Spleen (tissue), 13 donors: ENCODE data around the gene ENO4. TPM values are rescaled to one million over a fixed set of nuclear protein-coding genes. Genes with fewer than 3 reads are reported as not detected.
A peak's percentile ranks its signal among the peaks of the same experiment; 100 is the strongest.

ENCODE experiments used
- DNase-seq: peaks from one replicate; pipeline ENCODE4 v3.0.0-alpha.2; 2020
- H3K27ac ChIP-seq, 8 donors: fragments of 200-600 bp; sonication (generic) in 7 of 8; 1 replicate in 4 of 8; 2 replicates in 4 of 8; pipeline versions ENCODE4 v1.5.0 to v1.8.0; 2016 to 2021; ENCODE audit warnings: inconsistent platforms in 4 of 8, mild to moderate bottlenecking in 4 of 8, moderate library complexity in 1 of 8
- H3K27me3 ChIP-seq, 7 donors: fragments of 200-600 bp; sonication (generic) in 6 of 7; replicated peaks in 1 of 7; 1 replicate in 4 of 7; 2 replicates in 3 of 7; pipeline versions ENCODE4 v1.5.0 to v1.8.0; 2016 to 2021; ENCODE audit warnings: inconsistent platforms in 3 of 7, mild to moderate bottlenecking in 1 of 7
- H3K36me3 ChIP-seq, 6 donors: fragments of 200-600 bp; sonication (generic) in 5 of 6; 1 replicate in 4 of 6; 2 replicates in 2 of 6; pipeline versions ENCODE4 v1.5.0 to v1.8.0; 2016 to 2021; ENCODE audit warnings: inconsistent platforms in 2 of 6
- H3K4me1 ChIP-seq, 6 donors: fragments of 200-600 bp; sonication (generic) in 5 of 6; 1 replicate in 3 of 6; 2 replicates in 3 of 6; pipeline versions ENCODE4 v1.5.0 to v1.8.0; 2016 to 2021; ENCODE audit warnings: inconsistent platforms in 3 of 6
- H3K4me3 ChIP-seq, 8 donors: fragments of 200-600 bp; sonication (generic) in 7 of 8; 1 replicate in 4 of 8; 2 replicates in 4 of 8; pipeline versions ENCODE4 v1.5.0 to v1.8.0; 2016 to 2021; ENCODE audit warnings: inconsistent platforms in 4 of 8, mild to moderate bottlenecking in 4 of 8, moderate library complexity in 2 of 8
- H3K9me3 ChIP-seq, 8 donors: fragments of 200-600 bp; sonication (generic) in 7 of 8; 1 replicate in 4 of 8; 2 replicates in 4 of 8; pipeline versions ENCODE4 v1.5.0 to v1.8.0; 2016 to 2021; ENCODE audit warnings: inconsistent platforms in 4 of 8
- CTCF ChIP-seq, 11 experiments: fragments of 200-600 bp in 7 of 11; fragments of 450-650 bp in 4 of 11; sonication (generic) in 4 of 11; IDR thresholded peaks in 8 of 11; conservative IDR thresholded peaks in 3 of 11; 1 replicate in 7 of 11; 2 replicates in 4 of 11; pipeline versions ENCODE4 v1.4.0 to v1.8.0; 2016 to 2021; ENCODE audit warnings: antibody characterized with exemption in 11 of 11, inconsistent platforms in 4 of 11, mild to moderate bottlenecking in 1 of 11
- POLR2A ChIP-seq, 3 donors: fragments of 450-650 bp; IDR thresholded peaks; one replicate each; pipeline ENCODE4 v1.5.1; 2017; ENCODE audit warnings: antibody characterized with exemption in 3 of 3, mild to moderate bottlenecking in 1 of 3
- POLR2AphosphoS5 ChIP-seq, 3 donors: sonication (generic); formaldehyde crosslinking; IDR thresholded peaks; one replicate each; pipeline ENCODE4 v1.5.1; 2017; ENCODE audit warnings: antibody characterized with exemption in 3 of 3
- WGBS, 5 donors: extraction: QIAGEN DNeasy Blood & Tissue Kit in 3 of 5; methylation state at CpG; one replicate each; pipeline versions ENCODE4 v1.1.5 to v1.1.7; 2013 to 2018; 5-methylcytosine and 5-hydroxymethylcytosine counted together
- intact Hi-C: fragments of 100-400 bp; cut with DNase I; formaldehyde crosslinking; loops from one replicate; pipeline ENCODE4 v1.15.0; 2023; ENCODE audit warnings: low total_unique reads
- long read RNA-seq, 2 donors: transcript quantifications; one replicate each; lab custom pipeline, GENCODE V29; 2026
- polyA plus RNA-seq, 3 donors: library from polyadenylated mRNA; stranded (reverse); fragments of 200-250 nt; gene quantifications; one replicate each; pipeline ENCODE4 v1.2.1, GENCODE V29; 2013
- total RNA-seq, 7 donors: library from RNA; depleted of rRNA in 3 of 7; stranded (reverse); fragments of >200 nt in 3 of 7; fragmentation: NEBNext Ultra II Directional in 4 of 7; extraction: Animal tissue kit (Norgen Biotek cat#: 25700) in 4 of 7; gene quantifications; one replicate each; pipeline versions ENCODE4 v1.1.0 to v1.2.1, GENCODE V29; 2016 to 2021
- donor health status: healthy with polysubstance abuse.
- donor health status: DM: no; HTN: no; CAD: no; lungs with moderate emphysema.
- donor health status: DM: no; HTN: no; CAD: no.
- donor health status: Bipolar disorder and iron deficiency.
- donor health status: healthy.
- donor health status: DM: no; HTN: no; CAD: no.
- donor health status: DM: yes; HTN: yes; CAD: no.

Gene ENO4, protein sequence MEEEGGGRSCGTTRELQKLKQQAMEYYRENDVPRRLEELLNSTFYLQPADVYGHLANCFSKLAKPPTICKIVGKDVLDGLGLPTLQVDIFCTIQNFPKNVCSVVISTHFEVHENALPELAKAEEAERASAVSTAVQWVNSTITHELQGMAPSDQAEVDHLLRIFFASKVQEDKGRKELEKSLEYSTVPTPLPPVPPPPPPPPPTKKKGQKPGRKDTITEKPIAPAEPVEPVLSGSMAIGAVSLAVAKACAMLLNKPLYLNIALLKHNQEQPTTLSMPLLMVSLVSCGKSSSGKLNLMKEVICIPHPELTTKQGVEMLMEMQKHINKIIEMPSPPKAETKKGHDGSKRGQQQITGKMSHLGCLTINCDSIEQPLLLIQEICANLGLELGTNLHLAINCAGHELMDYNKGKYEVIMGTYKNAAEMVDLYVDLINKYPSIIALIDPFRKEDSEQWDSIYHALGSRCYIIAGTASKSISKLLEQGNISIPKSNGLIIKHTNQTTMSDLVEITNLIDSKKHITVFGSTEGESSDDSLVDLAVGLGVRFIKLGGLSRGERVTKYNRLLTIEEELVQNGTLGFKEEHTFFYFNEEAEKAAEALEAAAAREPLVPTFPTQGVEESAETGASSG
- total RNA-seq (not detected), polyA plus RNA-seq (under 1 TPM in 2 of 3 donors, not detected in 1; 0.03 to 0.09 TPM)
- long read RNA-seq, donor 1, partial matches to known transcripts = 5 of 5 reads
- long read RNA-seq, donor 1, other reads (novel, unspliced or antisense) = 0 of 5 reads
- long read RNA-seq, donor 2 = 0 reads

- 3 to 5% (median 4%) methylated on average over 40 to 55 of the region's 55 CpGs for WGBS, 5 donors
These were observed at the start of gene ENO4 for GRCh38 chr10:116849248-116850057. Gene ENO4 (plus strand): TSS chr10:116849499. CDS start chr10:116849567, 68 bp downstream.

DNA sequence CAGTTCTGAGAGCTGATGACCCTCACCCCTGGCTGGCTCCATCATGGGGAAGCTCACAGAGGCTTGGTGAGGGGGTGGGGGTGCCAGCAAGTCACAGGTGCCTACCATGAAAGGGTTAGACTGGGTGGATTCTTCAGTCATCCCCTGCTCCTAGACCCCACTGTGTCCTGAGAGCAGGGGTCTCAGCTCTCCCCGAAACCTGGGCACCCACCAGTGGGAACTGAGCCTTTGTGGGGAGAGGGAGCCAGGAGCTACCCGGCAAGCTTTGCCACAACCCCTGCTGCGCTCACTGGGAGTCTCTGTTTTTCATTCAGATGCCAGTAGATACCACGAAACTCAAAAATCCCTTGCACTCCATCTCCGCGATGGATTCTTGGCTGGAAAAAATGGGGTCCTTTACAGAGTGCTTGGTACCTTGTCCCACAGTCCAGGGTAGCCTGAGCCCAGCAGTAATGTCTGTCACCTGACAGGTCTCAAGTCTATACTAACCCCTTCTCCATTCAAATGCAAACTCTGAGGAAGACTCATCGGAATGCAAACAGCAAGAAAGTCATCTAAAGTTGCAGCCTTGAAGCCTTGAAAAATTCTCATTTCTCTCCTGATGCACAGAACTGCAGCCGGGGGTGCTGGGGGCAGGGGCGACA is 48.9 kb upstream of the ENO4 start:
- intact Hi-C loops = no loop called here
- Histone ChIP-seq H3K9me3 (no peaks in the 10 kb centered on the region), H3K4me3 (no peak overlapping the region), H3K27me3 (peaks cover 0 to 28% (median 0%) of the 10 kb centered on the region in 7 donors), H3K27ac (no peak overlapping the region), H3K36me3 (no peaks in the 10 kb centered on the region), H3K4me1 (no peaks in the 10 kb centered on the region)
- TF ChIP-seq CTCF (IDR thresholded peaks at IDR 0.05 in 8 of 11, conservative IDR thresholded peaks at IDR 0.05 in 3 of 11) (no peak), POLR2AphosphoS5 (IDR thresholded peaks at IDR 0.05) (no peak), POLR2A (IDR thresholded peaks at IDR 0.05) (no peak)
- WGBS, 5 donors = 77 to 90% (median 80%) methylated on average over 9 of the region's 9 CpGs
- DNase-seq = no peak

More at GRCh38 chr10:116849248-116850057, at the start of gene ENO4:
- no peaks in the 10 kb centered on the region for H3K9me3 ChIP-seq
- intact Hi-C loops = no loop called here
- no peaks in the 10 kb centered on the region for H3K36me3 ChIP-seq
- H3K4me3 ChIP-seq = peak within 1 kb of the TSS; percentile 37 to 73 (median 51)
- TF ChIP-seq POLR2AphosphoS5 (IDR thresholded peaks at IDR 0.05) = peak in 2 of 3 donors; percentile 30 to 53
- no peak for TF ChIP-seq CTCF (IDR thresholded peaks at IDR 0.05 in 8 of 11, conservative IDR thresholded peaks at IDR 0.05 in 3 of 11)
- H3K27ac ChIP-seq = peak within 1 kb of the TSS in 5 of 8 donors; percentile 46 to 84 (median 74)
- DNase-seq = peak; percentile 87
- H3K27me3 ChIP-seq = peaks cover 0 to 52% (median 21%) of the 10 kb centered on the region in 7 donors
- H3K4me1 ChIP-seq = peaks cover 0 to 24% (median 10%) of the 10 kb centered on the region in 6 donors

DNA sequence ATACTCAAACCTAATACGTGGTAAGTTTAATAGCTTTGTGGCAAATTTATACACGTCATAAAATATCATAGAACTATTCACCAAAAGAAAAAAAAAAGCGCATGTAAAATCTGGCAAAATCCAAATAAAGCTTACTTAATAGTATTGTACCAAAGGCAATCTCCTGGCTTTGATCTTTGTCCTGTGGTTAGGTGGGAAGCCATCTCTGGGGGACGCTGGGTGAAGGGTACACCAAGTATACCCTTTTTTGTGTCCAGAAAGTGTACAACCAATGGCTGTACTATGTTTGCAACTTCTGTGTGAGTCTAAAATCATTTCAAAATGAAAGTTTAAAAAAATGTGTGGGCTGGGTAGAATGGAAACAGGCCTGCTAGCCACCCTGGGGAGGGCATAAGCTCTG is 47.6 kb upstream of the ENO4 start:
- Histone ChIP-seq H3K27ac (no peak overlapping the region), H3K9me3 (no peaks in the 10 kb centered on the region), H3K4me1 (no peaks in the 10 kb centered on the region), H3K4me3 (no peak overlapping the region), H3K27me3 (peaks cover 0 to 21% (median 0%) of the 10 kb centered on the region in 7 donors), H3K36me3 (no peaks in the 10 kb centered on the region)
- TF ChIP-seq POLR2A (IDR thresholded peaks at IDR 0.05) (no peak), POLR2AphosphoS5 (IDR thresholded peaks at IDR 0.05) (no peak), CTCF (IDR thresholded peaks at IDR 0.05 in 8 of 11, conservative IDR thresholded peaks at IDR 0.05 in 3 of 11) (no peak)
- no peak for DNase-seq
- intact Hi-C loops = no loop called here
- WGBS, 5 donors = 67 to 92% (median 91%) methylated on average over 4 of the region's 4 CpGs
